RCC 7860 (cell line): ENCODE measurements around the gene MDGA2.

Source experiments
- DNase-seq: peaks from one replicate; pipeline ENCODE4 v3.0.0-alpha.2; 2015; ENCODE audit warnings: low spot score
- FAIRE-seq: peaks from 2 replicates; lab custom pipeline; 2012; peaks lifted over from hg19 to GRCh38; lab: Jason Lieb, UNC

The MDGA2 gene

GRCh38 chr14:47500369-47500768, 175.0 kb downstream of the MDGA2 start:
- no peak for DNase-seq
- no peak for FAIRE-seq

- FAIRE-seq: no peak
These were observed 184.6 kb downstream of the MDGA2 start for GRCh38 chr14:47490766-47491165.

GRCh38 chr14:47490353-47490752, 185.1 kb downstream of the MDGA2 start:
- DNase-seq (no peak), FAIRE-seq (no peak)

More at GRCh38 chr14:47490766-47491165, 184.6 kb downstream of the MDGA2 start:
- no peak for DNase-seq

GRCh38 chr14:47485421-47485820, 190.0 kb downstream of the MDGA2 start:
- DNase-seq (no peak), FAIRE-seq (no peak)

- DNase-seq (no peak), FAIRE-seq (no peak)
These were observed 192.0 kb downstream of the MDGA2 start for GRCh38 chr14:47483449-47483848.

- DNase-seq (no peak), FAIRE-seq (no peak)
These were observed 204.3 kb downstream of the MDGA2 start for GRCh38 chr14:47471075-47471474.

GRCh38 chr14:47466916-47467315, 208.5 kb downstream of the MDGA2 start:
- FAIRE-seq: no peak
- DNase-seq: no peak

GRCh38 chr14:47454025-47454424, 221.4 kb downstream of the MDGA2 start:
- DNase-seq (no peak), FAIRE-seq (no peak)

- FAIRE-seq: no peak
These were observed 228.3 kb downstream of the MDGA2 start for GRCh38 chr14:47447076-47447475.

GRCh38 chr14:47442211-47442610, 233.2 kb downstream of the MDGA2 start:
- peak; percentile 74 for DNase-seq
- FAIRE-seq: peak; percentile 66

More at GRCh38 chr14:47447076-47447475, 228.3 kb downstream of the MDGA2 start:
- no peak for DNase-seq

GRCh38 chr14:47439953-47440352, 235.5 kb downstream of the MDGA2 start:
- FAIRE-seq (no peak), DNase-seq (no peak)

- peak; percentile 82 for FAIRE-seq
- DNase-seq: peak; percentile 67
These were observed 236.7 kb downstream of the MDGA2 start for GRCh38 chr14:47438650-47439140.

- DNase-seq: no peak
- no peak for FAIRE-seq
These were observed 240.0 kb downstream of the MDGA2 start for GRCh38 chr14:47435331-47435965.

GRCh38 chr14:47427629-47428028, 247.8 kb downstream of the MDGA2 start:
- DNase-seq: no peak
- FAIRE-seq: no peak

GRCh38 chr14:47425302-47425701, 250.1 kb downstream of the MDGA2 start:
- no peak for FAIRE-seq
- no peak for DNase-seq

GRCh38 chr14:47422191-47422590, 253.2 kb downstream of the MDGA2 start:
- DNase-seq: no peak
- FAIRE-seq: no peak

- DNase-seq: no peak
- FAIRE-seq: no peak
These were observed 263.9 kb downstream of the MDGA2 start for GRCh38 chr14:47411523-47411922.

GRCh38 chr14:47392326-47392725, 283.1 kb downstream of the MDGA2 start:
- no peak for DNase-seq
- no peak for FAIRE-seq

- FAIRE-seq: no peak
These were observed 284.4 kb downstream of the MDGA2 start for GRCh38 chr14:47390831-47391504.

GRCh38 chr14:47389535-47389934, 285.9 kb downstream of the MDGA2 start:
- no peak for FAIRE-seq
- DNase-seq: no peak

More at GRCh38 chr14:47390831-47391504, 284.4 kb downstream of the MDGA2 start:
- no peak for DNase-seq

GRCh38 chr14:47366006-47366405, 309.4 kb downstream of the MDGA2 start:
- FAIRE-seq: no peak

GRCh38 chr14:47365233-47365632, 310.2 kb downstream of the MDGA2 start:
- no peak for DNase-seq
- no peak for FAIRE-seq

More at GRCh38 chr14:47366006-47366405, 309.4 kb downstream of the MDGA2 start:
- DNase-seq: no peak
